Islet of Langerhans (tissue), 1 donor: ENCODE data around the gene SNRK.

Source experiments
- FAIRE-seq: peaks from one replicate; lab custom pipeline; 2011; peaks lifted over from hg19 to GRCh38; lab: Jason Lieb, UNC

SNRK gene

DNA sequence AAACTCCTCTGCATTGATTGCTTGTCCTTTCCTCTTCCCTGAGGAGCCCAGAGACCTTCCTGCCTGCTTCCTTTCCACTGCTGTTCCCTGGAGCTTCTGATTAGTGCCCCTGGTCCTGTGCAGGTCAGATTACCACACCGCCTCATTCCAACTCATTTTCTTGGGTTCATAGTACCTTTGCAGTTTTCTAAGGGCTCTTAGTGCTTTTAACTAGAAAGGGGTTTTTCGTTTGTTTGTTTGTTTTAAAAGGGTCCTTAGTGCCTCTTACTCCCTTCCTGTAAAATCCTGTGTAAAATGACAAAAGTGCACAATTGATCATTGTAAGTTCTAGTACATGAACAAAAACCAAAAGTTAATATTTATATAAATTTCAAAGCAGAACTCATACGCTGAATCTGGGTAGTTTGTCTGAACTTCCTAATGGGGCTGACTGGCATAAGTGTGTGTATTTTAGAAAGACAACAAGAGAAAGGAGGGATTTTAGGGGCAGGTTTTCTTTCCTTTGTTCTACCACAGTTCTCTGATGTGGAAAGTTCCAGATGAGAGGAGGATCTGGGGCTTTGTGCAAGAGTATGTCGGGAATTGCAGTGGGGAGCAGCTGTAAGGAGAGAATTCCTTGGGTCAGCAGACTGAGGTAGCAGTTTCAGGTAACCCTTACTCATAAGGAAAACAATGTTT is 30.6 kb downstream of the SNRK start:
- peak; percentile 33 for FAIRE-seq

DNA sequence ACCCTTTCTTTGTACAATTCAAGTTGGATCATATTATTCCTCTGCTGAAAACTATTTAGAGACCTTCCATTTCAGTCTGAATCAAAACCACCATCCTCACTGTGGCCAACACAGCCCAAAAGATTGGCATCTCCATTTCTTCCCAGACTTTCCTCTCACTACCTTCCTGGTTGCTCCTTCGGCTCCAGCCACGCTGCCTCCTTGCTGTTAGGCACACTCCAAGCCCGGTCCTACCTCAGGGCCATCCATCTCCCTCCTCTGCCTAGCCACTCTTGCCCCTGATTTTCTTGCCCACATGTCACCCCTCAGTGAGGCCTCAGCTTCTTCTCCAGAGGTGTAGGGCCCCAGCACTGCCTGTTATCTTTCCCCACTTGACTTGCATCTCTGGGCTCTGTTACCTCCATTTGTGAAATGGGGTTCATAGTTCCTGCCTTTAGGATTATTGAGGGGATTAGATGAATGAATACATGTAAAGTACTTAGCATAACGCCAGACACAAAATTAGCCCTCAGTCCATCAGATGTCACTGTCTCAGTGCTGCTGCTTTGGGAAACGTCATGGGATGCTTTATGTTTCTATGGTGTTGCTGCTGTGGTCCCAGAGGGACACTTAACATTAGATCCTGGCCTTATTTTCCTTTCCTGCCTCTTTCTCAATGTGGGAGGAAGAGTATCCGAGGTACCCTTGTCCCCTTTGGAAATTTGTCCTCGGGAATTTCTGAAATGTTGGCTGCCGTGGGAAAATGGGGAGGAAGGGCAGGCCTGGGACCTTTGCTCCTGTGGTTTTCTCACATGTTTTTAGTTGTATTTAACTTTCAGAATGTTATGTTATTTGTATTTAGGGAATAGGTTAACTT is 31.3 kb downstream of the SNRK start:
- FAIRE-seq: no peak

DNA sequence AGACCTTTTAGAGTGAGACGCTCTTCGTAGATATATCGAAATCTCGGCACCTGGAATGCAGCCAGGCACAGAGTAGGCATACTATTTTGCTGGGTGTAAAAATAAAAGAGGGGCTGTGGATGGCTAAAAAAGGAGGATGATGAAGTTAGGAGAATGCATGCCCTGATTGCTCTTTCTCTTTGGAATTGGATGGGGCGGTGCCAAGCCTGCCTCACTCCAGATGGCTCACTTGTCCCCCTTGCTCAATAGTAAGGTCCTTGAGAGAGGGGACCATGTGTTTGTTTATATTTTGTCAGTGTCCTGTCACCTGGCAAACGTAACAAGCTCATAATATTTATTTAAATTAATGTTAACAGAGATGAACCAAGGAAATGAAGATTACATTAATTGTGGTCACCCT is 33.0 kb downstream of the SNRK start:
- FAIRE-seq: no peak

DNA sequence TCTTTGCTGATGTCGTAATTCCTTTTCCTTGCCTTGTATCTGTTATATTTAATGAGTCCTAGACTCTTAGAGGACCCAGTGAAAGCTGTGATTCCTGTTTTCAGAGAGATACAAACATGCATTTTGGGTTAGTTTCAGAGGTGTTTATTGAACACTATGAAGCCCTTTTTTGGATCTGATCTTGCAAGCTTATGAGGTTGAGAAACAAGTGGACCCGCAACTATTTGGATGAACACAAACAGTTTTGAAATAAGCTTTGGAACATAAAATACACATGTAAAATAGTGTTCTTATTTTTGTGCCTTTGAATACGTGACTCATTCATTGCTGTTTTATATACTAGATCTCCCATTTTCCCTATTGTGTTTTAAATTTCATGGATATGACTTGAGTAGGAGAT is 33.5 kb downstream of the SNRK start:
- no peak for FAIRE-seq

DNA sequence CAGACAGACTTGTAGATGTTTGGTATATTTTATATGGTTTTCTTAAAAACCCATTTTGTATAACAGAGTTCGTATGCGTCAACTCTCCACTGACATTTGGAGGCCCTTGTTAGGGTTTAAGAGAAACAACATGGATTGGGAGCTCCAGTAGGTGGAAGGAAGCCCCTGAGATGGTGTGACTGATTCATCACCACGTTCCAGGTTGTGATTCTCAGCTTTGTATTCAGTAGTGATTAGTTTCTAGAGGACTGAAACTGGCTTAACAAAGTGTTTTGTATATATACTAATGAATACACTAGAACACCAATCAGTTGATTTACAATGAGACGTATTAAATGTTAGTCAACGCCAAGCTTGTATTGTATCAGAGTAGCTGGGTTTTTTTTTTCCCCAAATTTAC is 33.9 kb downstream of the SNRK start:
- FAIRE-seq: no peak

DNA sequence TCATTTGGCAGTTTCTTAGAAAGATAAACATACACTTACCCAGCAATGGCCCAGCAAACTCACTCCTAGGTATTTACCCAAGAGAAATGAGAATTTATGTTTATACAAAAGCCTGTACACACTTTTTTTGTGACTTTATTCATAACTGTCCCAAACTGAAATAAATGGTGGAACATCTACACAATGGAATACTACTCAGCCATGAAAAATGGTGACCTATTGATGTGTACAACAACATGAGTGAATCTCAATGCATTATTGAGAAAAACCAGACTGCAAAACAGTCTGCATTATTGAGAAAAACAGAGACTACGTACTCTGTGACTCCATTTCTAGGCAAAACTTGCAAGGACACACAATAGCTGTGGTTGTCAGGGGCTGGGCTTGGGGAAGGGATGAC is 37.2 kb downstream of the SNRK start:
- FAIRE-seq: no peak

DNA sequence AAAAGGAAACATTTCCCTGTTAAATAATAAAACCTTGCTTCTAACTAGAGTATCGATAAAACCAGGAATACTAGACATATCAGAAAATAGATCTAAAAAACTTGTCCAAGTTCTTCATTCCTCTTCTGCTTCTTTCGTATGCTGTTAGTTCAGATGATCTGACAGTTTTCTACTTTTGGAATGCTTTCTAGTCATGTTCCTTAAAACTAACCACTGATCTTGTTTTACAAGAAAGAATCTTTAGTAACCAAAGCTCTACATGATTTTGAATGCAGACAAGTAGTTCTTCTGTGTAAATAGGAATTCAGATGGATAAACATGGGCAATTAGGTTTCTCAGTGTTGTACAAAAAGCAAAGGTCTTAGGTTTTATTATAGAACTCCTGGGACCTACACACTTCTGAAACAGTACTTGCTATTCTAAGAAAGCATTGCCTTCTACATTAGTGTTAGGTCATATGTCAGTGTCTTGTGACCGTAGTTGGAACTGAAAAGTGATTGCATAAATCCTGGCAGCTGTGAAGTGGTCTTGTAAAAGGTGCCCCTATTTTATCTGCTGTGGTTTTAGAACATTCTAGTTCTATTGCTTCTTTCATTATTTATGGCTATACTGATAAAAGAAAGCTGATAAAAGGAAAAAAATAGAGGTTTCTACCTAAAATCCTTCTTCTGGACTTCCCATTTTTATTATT is 40.7 kb downstream of the SNRK start:
- peak; percentile 60 for FAIRE-seq

DNA sequence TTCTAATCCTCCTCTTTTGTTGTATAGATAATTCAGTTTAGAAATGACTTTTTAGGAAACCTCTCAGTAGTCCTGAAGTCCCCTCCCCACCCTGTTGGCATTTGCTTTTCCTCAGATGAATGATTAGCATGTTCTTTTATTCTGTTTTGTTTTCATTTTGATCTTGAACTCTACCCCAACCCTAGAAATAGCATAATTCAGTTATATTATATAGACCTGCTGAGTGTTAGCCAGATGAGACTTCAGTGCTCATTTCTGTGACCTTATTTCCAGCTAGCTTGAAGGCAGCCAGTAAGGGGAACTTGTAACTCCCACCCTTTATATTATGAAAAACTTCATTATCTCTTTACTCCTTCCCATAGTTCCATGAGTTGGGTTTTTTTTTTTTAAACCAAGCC is 41.2 kb downstream of the SNRK start:
- no peak for FAIRE-seq

DNA sequence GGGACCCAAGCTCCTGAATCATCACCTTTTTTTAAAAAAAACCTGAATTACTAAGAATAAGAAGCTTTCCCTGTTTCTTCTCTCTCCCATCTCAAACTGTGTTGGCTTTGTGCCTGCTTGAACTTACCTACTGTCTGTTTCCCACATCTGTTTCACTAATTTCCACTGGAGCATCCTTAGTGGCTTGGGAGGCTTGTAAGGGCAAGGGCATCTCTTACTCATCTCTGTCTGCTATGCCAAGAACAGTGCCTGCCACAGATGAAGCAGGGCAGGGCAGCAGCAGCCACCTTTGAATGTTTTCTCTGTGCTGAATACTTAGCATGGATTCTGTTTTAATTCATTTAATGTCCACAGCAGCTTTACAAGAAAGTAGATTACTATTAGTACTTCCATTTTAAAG is 42.3 kb downstream of the SNRK start:
- FAIRE-seq: no peak

DNA sequence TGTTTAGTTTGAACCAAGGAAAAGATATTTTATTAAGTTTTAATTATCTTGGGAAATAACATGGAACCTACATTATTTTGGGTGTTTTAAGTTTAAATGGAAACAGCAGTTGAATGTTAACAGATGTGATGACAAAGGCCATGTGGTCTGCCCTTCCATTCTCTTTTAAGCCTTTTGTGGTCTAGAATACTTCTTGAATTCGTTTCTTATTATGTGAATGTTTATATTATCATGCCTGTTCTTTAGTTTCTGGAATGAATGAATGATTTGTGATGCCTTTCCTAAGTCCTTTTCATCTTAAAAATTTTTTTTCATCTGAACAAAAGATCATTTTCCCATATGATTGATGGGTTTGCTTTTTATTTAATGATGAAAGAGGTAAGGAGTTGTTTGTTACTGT is 44.6 kb downstream of the SNRK start:
- no peak for FAIRE-seq

DNA sequence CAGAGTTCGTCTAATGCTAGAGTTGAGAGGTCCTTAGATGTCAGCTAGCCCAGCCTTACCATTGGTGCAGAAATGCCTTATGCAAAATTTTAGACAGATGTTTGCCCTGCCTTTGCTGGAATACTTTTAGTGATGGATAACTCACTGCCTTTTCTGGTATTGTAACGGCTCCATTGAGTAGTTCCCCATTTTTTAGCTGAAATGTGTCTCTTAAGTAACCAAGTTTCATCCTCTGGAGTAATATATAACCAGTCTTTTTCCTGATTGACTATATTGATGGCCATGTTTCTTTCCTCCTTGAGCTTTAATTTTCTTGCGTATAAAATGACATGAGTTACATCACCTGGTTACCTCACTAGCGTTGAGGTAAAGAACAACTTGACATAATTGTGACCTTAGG is 45.0 kb downstream of the SNRK start:
- FAIRE-seq: no peak

DNA sequence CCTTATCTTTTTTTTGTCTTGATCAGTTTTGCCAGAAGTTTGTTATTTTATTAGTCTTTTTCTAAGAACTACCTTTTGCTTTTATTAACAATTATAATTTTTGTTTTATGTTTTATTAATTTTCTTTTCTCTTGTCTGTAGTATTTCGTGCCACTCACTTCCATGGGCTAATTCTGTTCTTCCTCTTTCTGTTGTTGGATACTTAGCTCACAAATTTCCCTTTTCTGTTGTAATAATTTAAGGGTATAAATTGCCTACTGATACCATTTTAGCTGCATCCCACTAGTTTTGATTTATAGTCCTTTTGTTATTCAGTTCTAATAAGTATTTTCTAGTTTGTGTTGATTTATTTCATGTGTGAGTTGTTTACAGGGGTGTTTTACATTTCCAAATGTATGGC is 48.6 kb downstream of the SNRK start:
- FAIRE-seq: no peak

DNA sequence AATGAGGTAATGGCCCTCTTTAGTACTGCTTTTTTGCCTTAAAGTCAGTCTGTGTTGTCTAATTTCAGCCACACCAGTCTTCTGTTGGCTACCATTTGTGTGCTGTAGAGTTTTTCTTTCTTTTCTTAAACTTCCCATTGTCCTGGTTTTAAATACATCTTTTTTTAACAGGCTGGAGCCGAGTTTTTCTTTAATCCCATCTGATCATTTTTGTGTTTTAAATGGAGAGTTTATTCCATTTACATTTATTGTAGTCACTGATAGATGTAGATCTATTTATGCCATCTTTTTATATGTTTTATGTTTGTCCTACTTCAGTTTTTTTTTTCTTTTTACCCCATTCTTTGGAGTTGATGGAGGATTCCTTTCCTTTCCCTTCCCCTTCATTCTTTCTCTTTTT is 49.5 kb downstream of the SNRK start:
- FAIRE-seq: no peak

DNA sequence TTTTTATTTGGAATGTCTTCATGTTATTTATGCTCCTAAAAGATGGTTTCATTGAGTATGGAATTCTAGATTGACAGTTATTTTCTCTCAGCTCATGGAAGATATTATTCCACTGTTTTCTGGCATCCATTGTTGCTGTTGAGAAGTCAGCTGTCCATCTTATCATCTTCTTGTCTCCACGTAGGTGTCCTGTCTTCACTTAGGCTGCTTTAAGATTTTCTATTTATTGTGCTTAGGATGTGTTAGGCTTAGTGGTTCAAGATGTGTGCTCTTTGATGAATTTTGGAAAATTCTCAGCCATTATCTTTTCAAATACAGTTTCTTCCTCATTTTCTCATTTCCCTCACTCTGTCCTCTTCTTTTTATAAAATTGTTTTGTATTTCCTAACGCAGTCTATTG is 52.0 kb downstream of the SNRK start:
- FAIRE-seq: no peak

DNA sequence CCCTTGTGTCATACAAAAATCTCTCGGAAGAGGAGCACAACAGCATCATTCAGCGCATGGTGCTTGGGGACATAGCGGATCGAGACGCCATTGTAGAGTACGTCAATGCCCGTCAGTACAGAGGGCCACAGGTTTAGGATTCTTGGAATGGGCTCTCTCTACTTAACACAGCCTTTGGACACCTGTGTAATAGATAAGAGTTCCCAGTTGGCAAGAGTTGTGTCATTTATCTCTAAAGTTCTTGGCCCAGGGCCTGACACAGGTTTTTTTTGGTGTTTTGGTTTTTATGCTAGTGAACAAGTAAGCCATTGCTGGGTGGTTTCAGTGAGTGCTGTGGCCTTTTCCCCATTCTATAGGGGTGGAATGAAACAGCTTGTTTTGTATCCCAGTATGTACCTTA is 54.1 kb downstream of the SNRK start:
- no peak for FAIRE-seq

DNA sequence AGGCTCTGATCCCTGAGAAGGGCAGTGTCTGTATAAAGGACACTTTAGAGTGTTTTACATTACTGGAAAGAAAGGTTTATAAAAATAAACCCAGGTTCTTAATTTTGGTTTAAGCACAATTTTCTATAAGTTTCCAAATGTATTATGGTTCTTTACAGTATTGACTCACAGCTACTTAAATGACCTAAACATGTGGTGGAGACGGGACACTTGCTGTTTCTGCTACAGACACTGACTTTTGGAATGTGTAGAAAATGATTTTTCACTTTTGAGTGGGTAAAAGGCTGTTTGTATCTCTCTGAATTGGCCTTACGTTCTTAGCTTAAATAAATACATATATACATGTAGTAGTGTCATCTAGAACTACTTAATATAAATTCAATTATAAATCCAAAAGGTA is 55.4 kb downstream of the SNRK start:
- FAIRE-seq: no peak

DNA sequence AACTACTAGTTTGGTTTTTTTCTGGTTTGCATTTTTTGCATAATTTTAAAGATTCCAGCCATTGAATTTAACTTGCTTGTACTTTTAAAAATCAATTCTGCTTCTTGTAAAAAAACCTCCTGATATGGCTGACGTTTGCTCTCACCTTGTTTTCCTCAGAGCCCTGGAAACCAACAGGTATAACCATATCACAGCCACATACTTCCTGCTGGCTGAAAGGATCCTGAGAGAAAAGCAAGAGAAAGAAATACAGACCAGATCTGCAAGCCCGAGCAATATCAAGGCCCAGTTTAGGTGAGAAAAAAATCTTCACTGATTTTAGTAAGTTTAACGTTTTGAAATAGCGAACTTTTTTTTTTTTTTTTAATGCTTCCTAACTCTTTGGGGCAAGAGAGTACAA is 56.8 kb downstream of the SNRK start:
- FAIRE-seq: no peak

DNA sequence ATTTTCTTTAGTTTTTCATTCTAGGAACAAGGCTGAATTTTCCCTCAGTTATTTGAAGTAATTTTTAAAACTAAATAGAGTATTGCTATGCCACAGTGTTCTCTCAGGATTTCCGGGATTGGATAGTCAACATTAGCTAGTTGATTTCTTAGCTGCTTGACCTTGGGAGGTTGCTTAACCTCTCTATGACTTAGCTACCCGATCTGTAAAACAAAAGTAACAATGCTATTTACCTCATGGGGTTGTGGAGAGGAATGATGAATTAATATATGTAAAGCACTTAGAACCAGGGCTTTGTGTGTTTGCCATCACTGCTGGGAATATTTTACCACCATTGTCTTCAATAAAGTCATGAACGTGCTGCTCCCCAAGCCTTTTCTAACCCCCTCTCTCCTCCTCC is 57.5 kb downstream of the SNRK start:
- FAIRE-seq: no peak

DNA sequence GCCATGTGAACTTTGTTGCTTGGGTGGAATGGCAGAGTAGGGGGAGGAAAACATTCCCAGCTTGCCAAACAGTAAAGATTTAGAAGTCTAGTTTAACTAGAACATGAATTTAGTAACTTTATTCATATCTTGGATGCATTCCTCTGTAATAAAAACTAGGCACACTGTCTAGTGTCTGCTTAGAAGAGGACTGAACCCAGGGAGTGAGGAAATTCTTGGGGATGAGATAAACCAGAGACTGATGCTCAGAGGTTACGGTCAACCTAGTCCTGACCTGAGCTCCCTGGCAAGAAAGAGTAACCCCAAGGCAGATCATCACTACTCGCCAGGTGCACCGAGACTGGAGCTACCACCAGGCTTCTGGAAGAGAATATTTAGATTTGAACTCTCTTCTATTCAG is 58.2 kb downstream of the SNRK start:
- no peak for FAIRE-seq

DNA sequence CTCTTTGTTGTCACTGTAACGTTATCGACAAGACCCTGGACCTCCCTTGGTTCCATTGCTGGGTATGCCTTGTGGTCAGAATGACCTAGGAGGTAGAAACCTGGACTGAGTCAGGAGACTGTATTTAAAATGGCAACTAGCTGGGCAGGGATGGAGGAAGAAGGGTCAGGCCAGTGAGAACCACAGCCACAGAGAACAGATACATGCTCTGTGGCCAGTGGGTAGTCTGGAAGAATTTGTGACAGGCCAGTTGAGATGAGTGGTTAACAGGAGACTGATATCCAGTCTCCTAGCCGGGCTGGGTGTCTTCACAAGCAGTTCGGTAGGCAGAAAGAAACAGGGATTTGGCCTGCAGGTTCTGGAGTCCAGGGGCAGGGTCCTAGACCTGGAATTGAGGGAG is 58.9 kb downstream of the SNRK start:
- FAIRE-seq: no peak

DNA sequence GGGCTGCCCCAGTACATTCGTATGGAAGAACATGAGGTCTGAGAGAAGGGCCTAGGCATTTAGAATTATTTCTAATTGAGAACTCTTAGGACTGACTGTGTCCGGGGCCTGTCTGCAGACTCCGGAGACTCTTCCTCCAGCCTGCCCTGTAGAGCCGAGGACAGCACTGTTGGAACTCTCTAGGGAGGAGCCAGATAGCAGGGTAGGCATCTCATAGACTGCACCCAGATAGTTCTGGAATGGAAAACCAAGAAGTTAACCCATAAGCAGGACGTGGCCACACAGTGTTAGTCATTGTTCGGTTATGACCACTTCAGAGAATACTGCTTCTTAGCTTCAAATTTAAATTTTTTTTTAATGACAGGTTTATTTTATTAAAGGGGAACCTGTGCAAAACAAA is 59.5 kb downstream of the SNRK start:
- FAIRE-seq: no peak

DNA sequence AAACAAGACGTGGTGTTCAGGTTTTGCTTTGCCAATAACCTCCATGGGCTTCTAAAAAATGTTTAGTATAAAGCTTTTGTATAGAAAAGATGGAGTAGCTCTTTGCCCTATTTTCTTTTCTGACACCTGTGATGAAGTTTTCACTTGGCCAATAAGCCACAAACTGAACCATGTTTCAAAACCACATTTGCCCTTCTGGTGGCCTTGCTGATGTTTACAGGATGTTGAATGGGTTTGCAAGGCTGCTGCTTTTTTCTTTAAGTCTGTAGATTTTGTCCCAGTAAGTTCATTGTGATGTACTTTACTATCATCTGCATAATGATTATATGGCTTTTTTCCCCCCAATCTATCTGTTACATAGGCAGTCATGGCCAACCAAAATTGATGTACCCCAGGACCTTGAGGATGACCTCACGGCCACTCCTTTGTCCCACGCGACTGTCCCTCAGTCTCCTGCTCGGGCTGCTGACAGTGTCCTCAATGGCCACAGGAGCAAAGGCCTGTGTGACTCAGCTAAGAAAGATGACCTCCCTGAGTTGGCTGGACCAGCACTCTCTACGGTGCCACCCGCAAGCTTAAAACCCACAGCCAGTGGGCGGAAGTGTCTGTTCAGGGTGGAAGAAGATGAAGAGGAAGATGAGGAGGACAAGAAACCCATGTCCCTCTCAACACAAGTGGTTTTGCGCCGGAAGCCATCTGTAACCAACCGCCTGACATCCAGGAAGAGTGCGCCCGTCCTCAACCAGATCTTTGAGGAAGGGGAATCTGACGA is 60.8 kb downstream of the SNRK start:
- no peak for FAIRE-seq

DNA sequence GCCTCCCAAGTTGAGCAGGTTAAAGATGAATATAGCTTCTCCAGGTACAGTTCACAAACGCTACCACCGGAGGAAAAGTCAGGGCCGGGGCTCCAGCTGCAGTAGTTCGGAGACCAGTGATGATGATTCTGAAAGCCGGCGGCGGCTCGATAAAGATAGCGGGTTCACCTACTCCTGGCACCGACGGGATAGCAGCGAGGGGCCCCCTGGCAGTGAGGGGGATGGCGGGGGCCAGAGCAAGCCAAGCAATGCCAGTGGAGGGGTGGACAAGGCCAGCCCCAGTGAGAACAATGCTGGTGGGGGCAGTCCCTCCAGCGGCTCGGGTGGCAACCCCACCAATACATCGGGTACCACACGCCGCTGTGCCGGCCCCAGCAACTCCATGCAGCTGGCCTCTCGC is 61.4 kb downstream of the SNRK start:
- FAIRE-seq: no peak
